Ishikawa (cell line): ENCODE data around the gene C12orf57.

ENCODE experiments used
- EGR1 ChIP-seq: IDR thresholded peaks from 2 replicates; pipeline ENCODE4 v1.6.1; 2012
- EP300 ChIP-seq: IDR thresholded peaks from 2 replicates; pipeline ENCODE4 v1.6.1; 2012; ENCODE audit warnings: borderline replicate concordance
- RAD21 ChIP-seq: IDR thresholded peaks from 2 replicates; pipeline ENCODE4 v1.6.1; 2012; ENCODE audit warnings: low read depth
- TAF1 ChIP-seq: IDR thresholded peaks from 2 replicates; pipeline ENCODE4 v1.6.1; 2012; ENCODE audit warnings: low read depth, mild to moderate bottlenecking
- TCF12 ChIP-seq: IDR thresholded peaks from 2 replicates; pipeline ENCODE4 v1.6.1; 2012; ENCODE audit warnings: low read depth
- TEAD4 ChIP-seq: IDR thresholded peaks from 2 replicates; pipeline ENCODE4 v1.6.1; 2012
- YY1 ChIP-seq: IDR thresholded peaks from 2 replicates; pipeline ENCODE4 v1.6.1; 2012; ENCODE audit warnings: low read depth
- ZBTB7A ChIP-seq: IDR thresholded peaks from 2 replicates; pipeline ENCODE4 v1.6.1; 2012; ENCODE audit warnings: low read depth
- TF ChIP-seq, protein P1 (sequence below): IDR thresholded peaks from 2 replicates; pipeline ENCODE4 v1.6.1; 2012
- TF ChIP-seq, protein P2 (sequence below): IDR thresholded peaks from 2 replicates; pipeline ENCODE4 v1.6.1; 2012; ENCODE audit warnings: low read depth, mild to moderate bottlenecking
- TF ChIP-seq, protein P3 (sequence below): IDR thresholded peaks from 2 replicates; pipeline ENCODE4 v1.6.1; 2012

DNA sequence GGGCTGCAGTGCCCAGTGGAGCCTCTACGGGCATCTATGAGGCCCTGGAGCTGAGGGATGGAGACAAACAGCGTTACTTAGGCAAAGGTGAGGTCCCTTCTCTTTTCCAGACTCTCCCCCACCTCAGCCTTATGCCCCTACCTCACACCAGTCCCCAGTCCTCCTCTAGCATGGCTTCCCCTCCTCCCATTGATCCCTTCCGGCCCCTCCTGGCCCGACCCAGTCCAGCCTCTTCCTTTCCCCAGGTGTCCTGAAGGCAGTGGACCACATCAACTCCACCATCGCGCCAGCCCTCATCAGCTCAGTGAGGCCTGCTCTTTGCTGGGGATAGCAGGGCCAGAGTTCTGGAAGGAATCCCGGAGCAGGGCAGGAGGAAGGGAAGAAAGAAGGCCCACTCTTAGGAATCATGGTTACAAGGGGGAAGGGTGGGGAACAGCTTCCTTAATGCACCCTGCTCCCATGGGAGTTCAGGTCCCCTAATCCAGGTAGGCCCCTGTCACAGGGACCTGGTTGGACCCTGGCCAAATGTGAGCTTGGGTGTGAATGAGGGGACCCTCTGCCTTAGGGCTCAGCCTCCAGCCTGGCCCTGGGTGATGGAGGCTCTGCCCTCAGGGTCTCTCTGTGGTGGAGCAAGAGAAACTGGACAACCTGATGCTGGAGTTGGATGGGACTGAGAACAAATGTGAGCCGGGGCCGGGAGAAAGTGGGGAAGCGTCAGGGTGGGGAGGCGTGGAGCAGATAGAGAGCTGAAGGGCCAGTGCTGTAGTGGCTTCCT is 27.2 kb upstream of the C12orf57 start:
- no peak for TF ChIP-seq TAF1
- no peak for TF ChIP-seq RAD21
- TF ChIP-seq, protein P1, sequence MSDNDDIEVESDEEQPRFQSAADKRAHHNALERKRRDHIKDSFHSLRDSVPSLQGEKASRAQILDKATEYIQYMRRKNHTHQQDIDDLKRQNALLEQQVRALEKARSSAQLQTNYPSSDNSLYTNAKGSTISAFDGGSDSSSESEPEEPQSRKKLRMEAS, result no peak
- no peak for TF ChIP-seq YY1
- no peak for TF ChIP-seq ZBTB7A
- TF ChIP-seq, protein P2, sequence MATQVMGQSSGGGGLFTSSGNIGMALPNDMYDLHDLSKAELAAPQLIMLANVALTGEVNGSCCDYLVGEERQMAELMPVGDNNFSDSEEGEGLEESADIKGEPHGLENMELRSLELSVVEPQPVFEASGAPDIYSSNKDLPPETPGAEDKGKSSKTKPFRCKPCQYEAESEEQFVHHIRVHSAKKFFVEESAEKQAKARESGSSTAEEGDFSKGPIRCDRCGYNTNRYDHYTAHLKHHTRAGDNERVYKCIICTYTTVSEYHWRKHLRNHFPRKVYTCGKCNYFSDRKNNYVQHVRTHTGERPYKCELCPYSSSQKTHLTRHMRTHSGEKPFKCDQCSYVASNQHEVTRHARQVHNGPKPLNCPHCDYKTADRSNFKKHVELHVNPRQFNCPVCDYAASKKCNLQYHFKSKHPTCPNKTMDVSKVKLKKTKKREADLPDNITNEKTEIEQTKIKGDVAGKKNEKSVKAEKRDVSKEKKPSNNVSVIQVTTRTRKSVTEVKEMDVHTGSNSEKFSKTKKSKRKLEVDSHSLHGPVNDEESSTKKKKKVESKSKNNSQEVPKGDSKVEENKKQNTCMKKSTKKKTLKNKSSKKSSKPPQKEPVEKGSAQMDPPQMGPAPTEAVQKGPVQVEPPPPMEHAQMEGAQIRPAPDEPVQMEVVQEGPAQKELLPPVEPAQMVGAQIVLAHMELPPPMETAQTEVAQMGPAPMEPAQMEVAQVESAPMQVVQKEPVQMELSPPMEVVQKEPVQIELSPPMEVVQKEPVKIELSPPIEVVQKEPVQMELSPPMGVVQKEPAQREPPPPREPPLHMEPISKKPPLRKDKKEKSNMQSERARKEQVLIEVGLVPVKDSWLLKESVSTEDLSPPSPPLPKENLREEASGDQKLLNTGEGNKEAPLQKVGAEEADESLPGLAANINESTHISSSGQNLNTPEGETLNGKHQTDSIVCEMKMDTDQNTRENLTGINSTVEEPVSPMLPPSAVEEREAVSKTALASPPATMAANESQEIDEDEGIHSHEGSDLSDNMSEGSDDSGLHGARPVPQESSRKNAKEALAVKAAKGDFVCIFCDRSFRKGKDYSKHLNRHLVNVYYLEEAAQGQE, result no peak
- no peak for TF ChIP-seq EP300
- TF ChIP-seq TCF12, result no peak
- no peak for TF ChIP-seq EGR1
- TF ChIP-seq TEAD4, result no peak
- TF ChIP-seq, protein P3, sequence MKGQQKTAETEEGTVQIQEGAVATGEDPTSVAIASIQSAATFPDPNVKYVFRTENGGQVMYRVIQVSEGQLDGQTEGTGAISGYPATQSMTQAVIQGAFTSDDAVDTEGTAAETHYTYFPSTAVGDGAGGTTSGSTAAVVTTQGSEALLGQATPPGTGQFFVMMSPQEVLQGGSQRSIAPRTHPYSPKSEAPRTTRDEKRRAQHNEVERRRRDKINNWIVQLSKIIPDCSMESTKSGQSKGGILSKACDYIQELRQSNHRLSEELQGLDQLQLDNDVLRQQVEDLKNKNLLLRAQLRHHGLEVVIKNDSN, result no peak
